ENCODE results near the gene RPL35A. TPM values are rescaled to one million over a fixed set of nuclear protein-coding genes. Genes with fewer than 3 reads are reported as not detected.

Gene RPL35A
- total and polyA plus RNA-seq, 2 of the 4 experiments (the other 2 are of a cell fraction): 906 to 1,064 TPM

GRCh38 chr3:197953881-197954280, 3.9 kb downstream of the RPL35A start:
- H2AK9ac ChIP-seq (replicated peaks; ENCODE audit: low read depth, low read length, poor library complexity): no peak overlapping the region
- WGBS, 2 experiments (ENCODE audit: extremely low coverage in 2 of 2, insufficient read length in 1 of 2): 58% methylated on average over 3 of the region's 7 CpGs; no CpG with 5 or more reads in 1 of the 2 experiments
- intact Hi-C loops (cut with micrococcal nuclease) (no loop called here), dilution Hi-C loops (cut with HindIII; ENCODE audit: low sequenced_read_pairs, unreplicated experiment) (no loop called here), in situ Hi-C loops (cut with MboI; ENCODE audit: low sequenced_read_pairs) (no loop called here)
- no peak overlapping the region for H3K18ac ChIP-seq (ENCODE audit: low read depth, low read length)
- H4K20me1 ChIP-seq (ENCODE audit: insufficient read depth, low read length): peaks cover 48% of the 10 kb centered on the region
- H3K27ac ChIP-seq (ENCODE audit: insufficient read depth, low read length): no peak overlapping the region
- 0 out of 2 replicates have a peak, but pooled peaks cover 1% of the 10 kb centered on the region for H3K4me1 ChIP-seq (ENCODE audit: control insufficient read depth, insufficient read depth, low read length)
- H3K9me1 ChIP-seq (ENCODE audit: insufficient read depth, low read length): 0 out of 2 replicates have a peak, but pooled peaks cover 3% of the 10 kb centered on the region
- no peak overlapping the region for H3K14ac ChIP-seq (replicated peaks; ENCODE audit: low read depth, low read length)
- no peak overlapping the region for H2BK5ac ChIP-seq (ENCODE audit: low read depth, low read length, poor library complexity, severe bottlenecking)
- ChIA-PET POLR2A (ENCODE audit: unreplicated experiment) (no interaction called here), CTCF (no interaction called here)
- no TSS peak for BruUV-seq (replicated peaks)
- H2AK5ac ChIP-seq (ENCODE audit: low read depth, low read length): no peak overlapping the region
- H3K79me1 ChIP-seq (ENCODE audit: low read depth in 1 of 2, low read length in 2 of 2): peaks cover 17 to 53% of the 10 kb centered on the region in 2 experiments
- no peak overlapping the region for H3K23ac ChIP-seq (ENCODE audit: low read depth, low read length)
- H3K36me3 ChIP-seq (ENCODE audit: control insufficient read depth, insufficient read depth, low read length): peaks cover 38% of the 10 kb centered on the region
- no peak overlapping the region for H4K91ac ChIP-seq (ENCODE audit: insufficient read depth, low read depth, low read length)
- no peak overlapping the region for H2BK15ac ChIP-seq (ENCODE audit: low read depth, low read length)
- H3K56ac ChIP-seq (ENCODE audit: extremely low read depth, insufficient read depth, low read length): no peak overlapping the region
- H2AFZ ChIP-seq (replicated peaks; ENCODE audit: low read length, poor library complexity): no peak overlapping the region
- H4K8ac ChIP-seq (ENCODE audit: low read depth in 2 of 2, low read length in 2 of 2): no peak overlapping the region
- H4K5ac ChIP-seq (ENCODE audit: low read depth, low read length): no peak overlapping the region
- DNase-seq: peak; percentile 25
- no peak overlapping the region for H3K4me2 ChIP-seq (ENCODE audit: low read depth, low read length)
- no peak for ATAC-seq (ENCODE audit: low read depth)
- no peak overlapping the region for H3K9ac ChIP-seq (ENCODE audit: low read depth, low read length)
- no peaks in the 10 kb centered on the region for H3K27me3 ChIP-seq (ENCODE audit: control insufficient read depth, insufficient read depth, low read length)
- H2BK120ac ChIP-seq (ENCODE audit: low read depth, low read length): no peak overlapping the region
- H3K4me3 ChIP-seq (ENCODE audit: insufficient read depth, low read depth, low read length): no peak overlapping the region
- H2BK20ac ChIP-seq (ENCODE audit: low read depth, low read length): no peak overlapping the region
- no peak for TF ChIP-seq BHLHE40 (IDR thresholded peaks at IDR 0.05; ENCODE audit: low read depth, low read length)
- TF ChIP-seq SMC3 (IDR thresholded peaks at IDR 0.05; ENCODE audit: low read depth, low read length): no peak
- no peak for TF ChIP-seq MXI1 (IDR thresholded peaks at IDR 0.05; ENCODE audit: borderline replicate concordance, low read depth, low read length)
- TF ChIP-seq CEBPB (IDR thresholded peaks at IDR 0.05; ENCODE audit: low read depth, low read length): no peak
- no peak for TF ChIP-seq NFE2L2 (IDR thresholded peaks at IDR 0.05; ENCODE audit: low read depth, low read length)
- TF ChIP-seq RFX5 (IDR thresholded peaks at IDR 0.05; ENCODE audit: low read depth, low read length): no peak
- TF ChIP-seq RCOR1 (IDR thresholded peaks at IDR 0.05; ENCODE audit: insufficient replicate concordance, low read length): no peak
- no peak for TF ChIP-seq MAFK (IDR thresholded peaks at IDR 0.05; ENCODE audit: low read depth, low read length)
- no peak for TF ChIP-seq CHD1 (IDR thresholded peaks at IDR 0.05; ENCODE audit: low read depth, low read length)
- no peak for TF ChIP-seq FOS (IDR thresholded peaks at IDR 0.05; ENCODE audit: low read depth, low read length)
- no peak for TF ChIP-seq CTCF (conservative IDR thresholded peaks at IDR 0.05; ENCODE audit: low read depth, low read length)
- TF ChIP-seq MAZ (IDR thresholded peaks at IDR 0.05; ENCODE audit: borderline replicate concordance, low read depth, low read length): no peak
- no peak for TF ChIP-seq USF2 (IDR thresholded peaks at IDR 0.05; ENCODE audit: low read depth, low read length)
- no peak overlapping the region for H3K4ac ChIP-seq (ENCODE audit: low read depth, low read length)
- H3K9me3 ChIP-seq (ENCODE audit: control insufficient read depth, insufficient read depth, low read length): no peaks in the 10 kb centered on the region
